ENCODE data around the gene ANTKMT.

GRCh38 chr16:714079-714478 is 6.9 kb upstream of the ANTKMT start:
- TF ChIP-seq POLR2AphosphoS5 (IDR thresholded peaks at IDR 0.05; ENCODE audit: borderline replicate concordance, low read depth, low read length) = no peak
- TF ChIP-seq EZH2 (IDR thresholded peaks at IDR 0.05) = no peak
- TF ChIP-seq FOXP2 (optimal IDR thresholded peaks at IDR 0.05; ENCODE audit: control extremely low read depth, extremely low read length, insufficient read depth) = no peak
